Measurements from ENCODE around the gene RCL1. TPM values are rescaled to one million over a fixed set of nuclear protein-coding genes. Genes with fewer than 3 reads are reported as not detected.

The RCL1 gene
- total RNA-seq, 1 experiment from 2014 or later = 34.4 TPM

- no peak overlapping the region for H3K27ac ChIP-seq (ENCODE audit: insufficient read length, low read depth, low read length)
- H3K79me2 ChIP-seq (ENCODE audit: insufficient read depth, low read length) = no peaks in the 10 kb centered on the region
- H3K27ac Mint-ChIP-seq = no peak overlapping the region; a peak in 1 of 7 replicates
- no peak overlapping the region for H3T11ph ChIP-seq (ENCODE audit: low read length)
- H4K5ac ChIP-seq (ENCODE audit: insufficient read length, low read depth, low read length) = no peak overlapping the region
- H3K4ac ChIP-seq (ENCODE audit: low read depth, low read length) = no peak overlapping the region
- WGBS (ENCODE audit: extremely low coverage, insufficient read length, low lambda C conversion rate) = no CpG with 5 or more reads among the region's 6 CpGs
- H2BK5ac ChIP-seq (ENCODE audit: insufficient read length, low read length) = no peak overlapping the region
- H3K9ac ChIP-seq (ENCODE audit: extremely low read depth, insufficient read length, low read length) = no peak overlapping the region
- H3K4me1 ChIP-seq (ENCODE audit: insufficient read depth, low read length) = no peaks in the 10 kb centered on the region
- H3K9me3 ChIP-seq (ENCODE audit: control insufficient read depth, low read depth, low read length) = no peaks in the 10 kb centered on the region
- no peak overlapping the region for H4K91ac ChIP-seq (ENCODE audit: insufficient read length, low read depth, low read length)
- no peak for DNase-seq
- no peak overlapping the region for H3K18ac ChIP-seq (ENCODE audit: insufficient read length, low read depth, low read length)
- peaks cover 4 to 38% (median 10%) of the 10 kb centered on the region in 3 experiments; a peak in 6 of 7 replicates for H3K36me3 Mint-ChIP-seq (ENCODE audit: insufficient read depth in 1 of 3, low read depth in 3 of 3)
- H3K79me1 ChIP-seq (ENCODE audit: insufficient read depth, low read depth, low read length, poor library complexity, severe bottlenecking) = no peaks in the 10 kb centered on the region
- TF ChIP-seq, protein P1, sequence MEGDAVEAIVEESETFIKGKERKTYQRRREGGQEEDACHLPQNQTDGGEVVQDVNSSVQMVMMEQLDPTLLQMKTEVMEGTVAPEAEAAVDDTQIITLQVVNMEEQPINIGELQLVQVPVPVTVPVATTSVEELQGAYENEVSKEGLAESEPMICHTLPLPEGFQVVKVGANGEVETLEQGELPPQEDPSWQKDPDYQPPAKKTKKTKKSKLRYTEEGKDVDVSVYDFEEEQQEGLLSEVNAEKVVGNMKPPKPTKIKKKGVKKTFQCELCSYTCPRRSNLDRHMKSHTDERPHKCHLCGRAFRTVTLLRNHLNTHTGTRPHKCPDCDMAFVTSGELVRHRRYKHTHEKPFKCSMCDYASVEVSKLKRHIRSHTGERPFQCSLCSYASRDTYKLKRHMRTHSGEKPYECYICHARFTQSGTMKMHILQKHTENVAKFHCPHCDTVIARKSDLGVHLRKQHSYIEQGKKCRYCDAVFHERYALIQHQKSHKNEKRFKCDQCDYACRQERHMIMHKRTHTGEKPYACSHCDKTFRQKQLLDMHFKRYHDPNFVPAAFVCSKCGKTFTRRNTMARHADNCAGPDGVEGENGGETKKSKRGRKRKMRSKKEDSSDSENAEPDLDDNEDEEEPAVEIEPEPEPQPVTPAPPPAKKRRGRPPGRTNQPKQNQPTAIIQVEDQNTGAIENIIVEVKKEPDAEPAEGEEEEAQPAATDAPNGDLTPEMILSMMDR (conservative IDR thresholded peaks at IDR 0.05) = no peak
- no peak overlapping the region for H2BK15ac ChIP-seq (ENCODE audit: low read depth, low read length)
- no peaks in the 10 kb centered on the region for H3K27me3 ChIP-seq (ENCODE audit: insufficient read depth, low read length)
- no peak overlapping the region for H3K56ac ChIP-seq (ENCODE audit: insufficient read length, low read depth, low read length)
- no peak overlapping the region for H2BK120ac ChIP-seq (ENCODE audit: low read depth, low read length, poor library complexity, severe bottlenecking)
- no peaks in the 10 kb centered on the region for H3K27me3 Mint-ChIP-seq (ENCODE audit: low read depth)
- no peak overlapping the region for H2AK5ac ChIP-seq (ENCODE audit: insufficient read length, low read length)
- H3K4me1 Mint-ChIP-seq = peaks cover 6 to 8% of the 10 kb centered on the region in 2 experiments; a peak in 3 of 4 replicates
- no peak overlapping the region for H3K4me2 ChIP-seq (ENCODE audit: insufficient read depth, insufficient read length, low read length)
- H4K8ac ChIP-seq (replicated peaks; ENCODE audit: insufficient read length, low read depth, low read length) = no peak overlapping the region
- H3K23me2 ChIP-seq (ENCODE audit: insufficient read length, low read depth, low read length, poor library complexity, severe bottlenecking) = no peaks in the 10 kb centered on the region
- no peaks in the 10 kb centered on the region for H3K9me3 Mint-ChIP-seq
- H4K20me1 ChIP-seq (ENCODE audit: control insufficient read depth, insufficient read depth, insufficient read length) = no peaks in the 10 kb centered on the region
- H2BK12ac ChIP-seq (ENCODE audit: insufficient read length, low read depth, low read length) = no peak overlapping the region
- H3K4me3 Mint-ChIP-seq = no peak overlapping the region
- no peak overlapping the region for H3K23ac ChIP-seq (ENCODE audit: insufficient read length, low read depth, low read length)
- no peak overlapping the region for H3K14ac ChIP-seq (ENCODE audit: insufficient read depth, low read length)
- no peak overlapping the region for H2AFZ ChIP-seq (ENCODE audit: low read length)
- H2BK20ac ChIP-seq (ENCODE audit: low read depth, low read length, poor library complexity, severe bottlenecking) = no peak overlapping the region
Observed at GRCh38 chr9:4837261-4838188, 44.8 kb downstream of the RCL1 start.
